HS-5 (cell line): Measurements from ENCODE around the gene HS1BP3.

Source experiments
- DNase-seq: peaks from one replicate; pipeline ENCODE4 v3.0.0-alpha.2; 2012; ENCODE audit warnings: low read depth

The HS1BP3 gene

DNA sequence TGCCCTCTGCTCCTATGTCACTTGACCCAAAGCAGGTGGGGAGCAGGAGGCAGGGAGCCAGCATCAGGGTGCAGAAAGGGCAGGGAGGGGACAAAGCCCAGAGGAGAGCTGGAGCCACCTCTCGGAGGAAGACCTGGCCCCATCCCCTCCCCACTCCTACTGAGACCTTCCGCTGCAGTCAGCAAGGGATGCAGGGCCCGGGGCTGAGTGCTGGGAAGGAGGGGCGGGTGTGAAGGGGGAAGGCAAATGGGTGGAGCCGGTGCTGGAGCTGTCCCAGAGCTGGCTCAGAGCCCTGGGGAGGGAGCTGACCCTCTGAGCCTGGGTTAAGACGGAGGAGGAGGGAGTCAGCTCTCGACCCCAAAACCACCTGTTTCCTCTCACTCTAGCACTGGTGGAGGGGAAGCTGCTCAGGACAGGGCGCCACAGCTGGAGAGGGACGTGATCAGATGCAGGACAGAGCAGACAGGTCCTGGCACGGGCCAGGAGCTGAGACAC is 33.8 kb downstream of the HS1BP3 start:
- DNase-seq = no peak

DNA sequence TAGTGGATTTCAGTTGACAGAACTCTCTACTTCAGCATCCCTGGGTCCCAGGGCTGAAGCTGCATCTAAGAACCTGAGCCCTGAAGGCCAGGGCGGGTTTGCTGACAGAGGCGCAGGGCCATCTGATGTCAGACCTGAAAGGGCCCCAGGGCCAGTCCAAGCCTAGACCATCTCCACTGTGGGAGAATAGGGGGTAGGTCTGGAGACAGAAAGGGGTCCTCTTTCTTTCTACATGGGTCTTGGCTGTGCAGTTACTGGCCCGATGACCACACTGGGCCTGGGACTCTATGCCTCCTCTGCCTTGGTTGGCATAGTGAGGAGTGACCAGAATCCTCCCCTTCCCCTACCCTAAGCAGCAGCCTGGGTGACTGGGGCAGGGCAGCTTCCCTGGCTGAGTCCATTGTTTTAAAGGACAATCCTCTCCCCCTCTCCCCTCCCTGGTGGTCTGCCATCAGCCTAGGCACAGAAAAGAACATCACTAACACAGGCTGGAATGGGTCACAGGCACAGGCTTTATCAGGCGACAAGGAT is 34.5 kb downstream of the HS1BP3 start:
- no peak for DNase-seq

DNA sequence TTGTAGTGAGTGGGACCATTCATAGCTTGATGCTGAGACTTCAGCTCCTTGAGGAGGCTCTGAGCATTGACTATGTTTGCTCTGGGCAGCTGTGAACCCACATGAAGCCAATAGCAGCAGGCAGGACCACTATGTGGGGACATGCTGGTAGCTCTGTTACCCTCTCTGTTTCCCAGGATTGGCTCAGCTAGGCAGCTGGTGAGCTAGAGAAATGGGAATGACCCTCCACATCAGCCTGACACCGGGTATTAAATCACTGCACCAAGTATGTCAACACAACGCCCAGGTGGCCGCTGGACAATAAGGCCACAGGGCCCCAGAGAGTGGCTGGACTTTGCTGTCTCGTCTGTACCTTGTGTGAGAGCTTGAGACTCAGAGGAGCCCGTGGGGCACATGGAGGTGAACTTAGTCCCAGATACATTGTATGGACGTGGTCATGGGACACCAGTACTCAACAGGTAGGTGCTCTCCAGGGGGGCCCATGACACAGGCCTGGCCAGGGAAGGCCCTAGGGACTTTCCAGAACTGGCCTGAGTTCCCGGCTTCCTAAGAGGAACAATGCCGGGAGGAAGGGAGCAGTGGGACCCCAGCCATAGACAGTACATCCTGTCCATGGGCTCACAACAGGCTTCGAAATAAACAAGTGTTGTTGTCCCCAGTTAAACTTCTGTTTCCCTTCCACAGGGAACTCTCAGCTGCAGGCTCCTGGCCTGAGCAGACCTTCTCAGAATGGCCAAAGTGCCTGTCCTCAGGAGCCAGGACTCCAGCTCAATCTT is 35.2 kb downstream of the HS1BP3 start:
- no peak for DNase-seq

DNA sequence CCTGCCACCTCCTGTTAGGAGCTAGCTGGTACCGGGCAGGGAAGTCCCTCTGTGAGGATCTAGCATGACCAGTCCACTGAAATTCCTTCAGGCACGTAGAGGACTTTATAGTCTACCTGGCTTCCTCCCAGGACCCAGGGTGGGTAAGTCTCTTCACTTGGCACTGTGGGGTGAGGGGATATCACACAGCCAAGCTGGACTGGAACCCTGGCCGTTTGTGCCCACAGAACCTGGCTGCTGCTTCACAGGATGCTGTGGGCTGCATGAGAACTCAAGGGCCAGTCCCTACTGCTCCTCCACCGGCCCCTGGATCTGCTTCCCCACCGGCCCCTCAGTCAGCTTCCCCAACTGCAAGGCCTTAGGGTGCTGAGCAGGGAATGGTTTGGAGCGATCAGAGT is 35.8 kb downstream of the HS1BP3 start:
- DNase-seq = no peak

DNA sequence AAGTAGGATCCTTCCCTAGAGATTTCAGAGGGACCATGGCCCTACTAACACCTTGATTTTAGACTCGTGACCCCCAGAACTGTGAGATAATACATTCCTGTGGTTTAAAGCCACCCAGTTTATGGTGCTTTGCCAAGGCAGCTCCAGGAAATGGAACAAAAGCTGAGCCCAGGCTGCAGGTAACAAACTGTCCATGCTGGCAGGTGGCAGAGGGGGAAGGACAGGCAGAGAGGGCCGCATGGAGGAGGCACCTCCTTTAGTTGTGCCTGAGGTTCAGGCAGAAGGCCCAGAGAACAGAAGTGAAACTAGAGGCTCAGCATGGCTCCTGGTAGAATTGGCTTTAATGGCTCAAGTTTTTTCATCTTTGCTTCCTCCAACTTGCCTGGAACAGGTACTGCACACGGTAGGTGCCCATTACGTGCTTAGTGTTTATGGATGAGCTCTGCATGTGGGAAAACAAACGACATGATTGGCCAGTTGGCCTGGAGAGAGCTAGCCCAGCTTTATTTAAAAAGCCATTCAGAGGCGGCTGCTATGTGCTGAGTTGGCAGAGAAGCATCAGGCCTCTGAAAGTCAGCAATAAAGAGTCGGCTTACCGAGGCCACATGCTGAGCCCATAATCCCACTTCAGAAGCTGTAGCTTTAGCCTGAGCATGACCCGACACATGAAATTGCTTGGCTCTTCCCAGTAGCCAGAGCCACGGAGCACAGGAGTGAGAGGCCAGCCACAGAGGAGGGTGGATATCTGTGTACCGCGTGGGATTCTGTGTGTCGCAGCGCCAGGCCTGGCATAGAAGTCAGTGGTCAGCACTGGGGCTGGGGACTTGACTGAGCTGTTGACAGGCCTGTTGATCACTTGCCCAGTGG is 36.5 kb downstream of the HS1BP3 start:
- no peak for DNase-seq

DNA sequence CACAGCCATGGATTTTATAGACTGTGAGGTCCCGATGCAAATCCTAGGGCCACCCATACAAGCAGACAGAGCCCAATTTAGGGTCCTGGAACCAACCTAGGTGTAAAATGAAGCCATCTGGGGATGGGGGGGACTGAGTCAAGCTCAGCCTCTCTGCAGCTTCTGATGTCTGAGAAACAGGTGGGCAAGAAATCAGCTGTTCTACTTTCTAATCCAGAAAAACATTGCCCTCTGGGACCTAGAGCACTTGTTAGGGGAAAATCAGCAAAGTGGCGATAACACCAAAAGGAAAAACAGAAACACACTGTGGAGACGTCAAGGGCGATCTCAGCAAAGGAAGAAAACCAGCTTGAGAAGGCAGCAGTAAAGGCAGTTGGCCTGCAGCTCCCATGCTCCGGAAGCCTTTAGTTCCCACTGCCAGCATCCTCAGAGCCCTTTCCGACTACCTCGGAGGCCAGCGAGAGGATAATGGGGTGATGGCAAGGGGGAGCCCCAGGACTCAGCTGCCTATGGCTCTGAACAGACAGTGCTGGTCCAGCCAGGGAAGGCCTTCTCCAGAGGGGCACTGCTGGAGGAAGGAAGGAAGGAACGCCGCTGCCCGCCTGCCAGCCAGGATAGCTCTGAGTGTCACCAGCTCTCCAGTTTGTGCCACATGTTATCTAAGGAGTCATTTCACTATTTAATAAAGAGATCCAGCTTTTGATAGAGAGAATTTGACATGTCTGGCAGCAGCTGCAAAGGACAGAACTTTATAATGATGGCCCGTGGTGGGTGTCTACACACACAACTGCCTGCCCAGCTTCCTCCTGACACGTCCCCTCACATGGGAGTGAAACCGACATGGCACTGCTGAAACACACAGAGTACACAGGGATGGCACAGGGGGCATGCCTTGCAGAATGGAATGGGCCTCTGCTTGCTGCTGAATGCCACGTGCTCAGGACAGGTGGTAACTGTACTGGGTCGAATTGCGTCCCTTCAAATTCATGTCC is 37.7 kb downstream of the HS1BP3 start:
- no peak for DNase-seq

DNA sequence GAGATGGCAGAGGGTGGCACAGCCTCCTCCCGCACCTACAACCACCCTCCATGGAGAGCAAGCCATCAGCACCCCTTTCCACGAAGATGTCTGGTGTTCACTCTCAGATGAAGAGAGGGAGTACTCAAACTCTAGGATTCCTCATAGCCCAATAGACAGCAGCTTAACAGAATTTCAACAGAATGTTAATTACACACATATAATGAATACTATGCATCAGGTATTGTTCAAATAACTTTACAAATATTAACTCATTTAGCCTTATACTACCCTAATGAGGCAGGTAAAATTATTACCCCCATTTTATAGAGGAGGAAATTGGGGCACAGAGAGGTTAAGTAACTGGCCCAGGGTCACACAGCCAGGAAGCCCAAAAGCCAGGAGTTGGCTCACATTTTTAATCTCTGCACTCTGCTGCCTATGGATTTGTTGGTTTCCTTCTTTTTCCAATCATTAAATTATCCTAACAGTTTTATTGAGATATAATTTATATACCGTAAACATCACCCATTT is 39.0 kb downstream of the HS1BP3 start:
- DNase-seq = no peak

DNA sequence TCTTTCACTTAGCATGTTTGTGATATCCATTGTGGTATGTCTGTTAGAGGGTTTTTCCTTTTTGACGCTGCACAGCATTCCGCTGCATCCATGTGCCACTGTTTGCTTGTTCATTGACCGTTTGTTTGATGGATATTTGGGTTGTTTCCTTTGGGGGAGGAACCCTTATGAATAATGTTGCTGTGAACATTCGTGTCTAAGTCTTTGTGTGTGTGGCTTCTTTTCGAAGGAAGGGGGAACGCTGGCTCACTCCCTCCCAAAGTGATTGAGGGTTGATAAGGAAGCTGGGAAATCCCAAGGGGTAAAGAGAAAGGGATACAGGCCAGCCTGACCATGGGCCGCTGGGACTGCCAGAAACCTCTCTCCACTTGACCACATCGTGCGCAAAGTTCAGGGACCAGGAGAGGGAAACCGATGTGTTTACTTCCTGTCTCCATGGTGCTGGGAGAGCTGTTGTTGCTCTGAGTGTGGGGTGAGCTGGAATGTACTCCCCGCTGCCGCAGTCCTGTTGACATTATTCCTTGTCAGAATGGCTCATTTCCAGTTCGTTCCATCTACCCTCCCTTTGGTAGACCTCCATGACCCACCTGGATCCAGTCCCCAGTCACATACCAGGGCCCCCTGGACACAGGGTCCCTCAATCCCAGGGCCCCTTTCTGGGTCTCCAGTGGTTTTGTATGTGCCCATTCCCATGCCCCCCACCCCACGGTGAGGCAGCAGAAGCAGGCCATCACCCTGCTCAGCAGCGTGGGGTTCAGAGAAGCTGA is 39.6 kb downstream of the HS1BP3 start:
- no peak for DNase-seq

DNA sequence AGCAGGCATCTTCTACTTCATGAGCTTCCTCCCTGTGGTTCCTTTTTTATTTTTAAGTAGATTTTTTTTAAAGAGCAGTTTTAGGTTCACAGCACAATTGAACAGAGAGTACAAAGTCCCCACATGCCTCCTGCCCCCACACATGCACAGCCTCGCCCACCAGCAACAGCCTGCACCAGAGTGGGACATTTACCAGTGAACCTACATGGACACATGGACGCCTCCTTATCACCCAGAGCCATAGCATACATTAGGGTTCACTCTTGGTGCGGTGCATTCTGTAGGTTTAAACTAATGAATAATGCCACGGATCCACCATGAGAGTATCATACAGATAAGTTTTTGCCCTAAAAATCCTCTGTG is 40.9 kb downstream of the HS1BP3 start:
- no peak for DNase-seq

DNA sequence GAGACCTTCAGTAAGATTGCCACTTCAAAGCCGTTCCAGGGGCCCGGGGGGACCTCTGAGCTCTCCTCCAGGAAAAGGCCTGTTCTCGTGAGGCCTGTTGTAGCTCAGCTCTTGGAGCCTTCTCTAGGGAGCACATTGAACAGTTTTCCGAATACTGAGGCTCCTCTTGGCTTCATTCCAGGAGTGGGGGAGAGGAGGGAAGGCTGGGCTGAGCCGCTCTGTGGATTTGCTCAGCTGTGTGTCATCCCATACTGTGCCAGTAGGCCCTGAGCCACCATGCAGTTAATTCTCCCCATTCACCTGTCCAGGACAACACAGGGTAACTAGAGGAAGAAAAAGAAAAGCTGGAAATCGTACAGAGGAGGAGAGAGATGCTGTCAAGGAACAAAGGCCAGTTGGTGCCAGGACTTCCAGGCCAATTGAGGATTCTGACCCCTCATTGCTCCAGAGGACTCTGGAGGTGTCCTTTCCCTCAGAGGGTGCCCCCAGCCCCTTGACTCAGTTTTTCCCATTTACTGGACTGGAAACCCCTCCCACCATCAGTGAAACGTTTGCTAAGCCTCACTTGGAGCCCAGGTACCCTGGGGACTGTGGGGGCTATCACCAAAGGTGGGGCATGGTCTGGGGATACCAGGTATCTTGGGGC is 41.4 kb downstream of the HS1BP3 start:
- DNase-seq = no peak

DNA sequence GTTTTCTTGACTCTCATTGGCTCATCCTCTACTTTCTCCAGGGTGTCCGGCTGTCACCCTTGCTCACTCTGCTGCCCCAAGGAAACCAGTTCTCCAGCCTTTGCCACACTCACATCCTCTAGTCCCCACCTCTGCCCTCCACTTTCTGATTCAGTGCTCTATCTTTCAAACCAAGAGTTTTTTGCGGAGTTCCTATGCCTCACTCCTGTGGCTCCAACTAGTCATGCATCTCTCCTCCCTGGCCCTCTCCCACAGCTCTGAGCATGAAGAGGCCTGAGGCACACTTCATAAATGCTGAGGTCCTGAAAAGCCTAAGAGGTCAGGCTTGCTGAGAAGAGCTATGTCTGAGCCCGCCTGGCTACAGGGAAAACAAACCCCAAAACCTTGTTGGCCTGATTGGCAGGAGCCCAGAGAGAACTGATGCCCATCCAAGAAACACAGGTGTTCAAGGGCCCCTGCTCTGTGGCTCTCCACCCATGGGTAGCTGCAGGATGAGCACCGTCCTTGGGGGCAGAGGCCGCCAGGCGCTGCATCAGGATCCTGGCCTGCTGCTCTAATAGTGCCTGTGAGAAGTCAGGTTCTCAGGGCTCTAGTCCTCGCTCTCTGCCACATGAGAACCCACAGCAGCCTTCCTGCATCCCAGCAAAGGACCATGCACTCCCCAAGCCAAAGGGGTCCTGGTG is 42.1 kb downstream of the HS1BP3 start:
- no peak for DNase-seq

DNA sequence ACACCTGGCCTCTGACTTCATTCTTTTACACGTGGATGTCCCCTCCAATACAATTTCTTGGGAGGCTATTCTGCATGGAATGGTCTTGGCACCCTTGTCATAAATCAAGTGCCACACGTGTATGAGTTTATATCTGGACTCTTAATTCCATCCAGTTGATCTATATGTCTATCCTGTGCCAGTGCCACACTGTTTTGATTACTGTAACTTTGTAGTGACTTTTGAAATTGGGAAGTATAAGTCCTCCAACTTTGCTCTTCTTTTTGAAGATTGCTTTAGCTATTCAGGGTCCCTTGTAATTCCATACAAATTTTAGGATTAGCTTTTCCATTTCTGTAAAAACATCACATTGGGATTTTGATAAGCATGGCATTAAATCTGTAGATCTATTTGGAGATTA is 43.5 kb downstream of the HS1BP3 start:
- DNase-seq = no peak

DNA sequence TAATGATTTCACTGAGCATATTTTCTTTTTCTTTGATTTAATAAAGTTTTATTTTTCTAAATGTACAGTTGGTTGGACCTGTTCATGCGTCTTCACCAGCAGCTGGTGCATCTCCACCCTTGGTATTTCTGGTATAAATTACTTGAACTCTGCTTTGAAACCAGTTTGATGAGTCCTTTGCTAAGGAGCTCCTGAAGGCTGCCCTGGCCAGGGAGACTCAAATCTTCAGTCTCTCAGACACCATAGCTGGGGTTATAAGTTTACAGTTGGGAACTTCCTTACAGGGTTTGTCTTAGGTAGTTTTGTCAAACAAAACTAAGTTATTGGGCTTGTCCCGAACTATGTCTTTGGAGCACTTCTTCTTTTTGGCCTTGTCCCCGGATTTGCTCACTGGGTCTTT is 44.7 kb downstream of the HS1BP3 start:
- DNase-seq = no peak

DNA sequence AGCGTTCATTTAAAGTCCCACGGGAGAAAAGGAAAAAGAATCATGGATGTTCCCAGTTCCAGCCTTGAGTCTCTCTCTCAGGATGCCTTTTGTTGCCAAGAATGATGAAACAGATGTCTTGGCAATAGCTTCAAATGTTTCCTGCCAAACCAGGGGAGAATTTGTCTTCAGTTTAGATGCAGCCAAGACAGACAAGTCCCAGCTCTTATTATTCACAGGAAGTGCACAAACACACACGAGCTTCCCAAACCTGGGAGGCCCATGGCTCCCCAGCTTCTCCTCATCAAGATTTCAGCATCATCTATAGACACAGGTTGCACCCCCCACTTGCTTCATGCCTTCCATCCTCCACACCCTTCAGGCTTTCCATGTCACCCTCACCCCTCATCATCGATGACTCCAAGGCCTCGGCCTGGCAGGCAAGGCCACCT is 45.9 kb downstream of the HS1BP3 start:
- no peak for DNase-seq

DNA sequence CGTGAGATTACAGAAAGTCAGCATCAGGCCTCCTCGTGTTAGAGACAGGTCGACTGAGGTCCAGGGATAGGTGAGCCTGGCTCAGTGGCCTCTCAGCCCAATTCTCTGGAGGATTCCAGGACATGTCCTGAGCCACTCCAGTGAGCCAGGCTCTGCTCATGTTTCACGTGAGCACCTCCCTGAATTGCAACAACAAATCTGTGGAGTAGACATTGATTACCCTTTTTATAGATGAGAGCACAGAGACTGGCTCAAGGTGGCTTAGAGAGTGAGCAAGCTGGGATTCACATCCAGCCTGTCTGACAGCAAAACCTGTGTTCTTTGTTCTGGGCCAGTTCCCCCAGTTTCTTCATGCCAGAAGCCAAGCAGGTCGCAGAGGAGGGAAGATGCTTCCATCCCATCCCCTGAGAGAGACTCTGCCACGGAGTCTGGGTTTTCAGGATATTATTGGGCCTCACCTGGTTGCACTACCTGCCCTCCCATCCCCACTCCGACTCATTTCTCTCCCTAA is 46.4 kb downstream of the HS1BP3 start:
- DNase-seq = no peak

DNA sequence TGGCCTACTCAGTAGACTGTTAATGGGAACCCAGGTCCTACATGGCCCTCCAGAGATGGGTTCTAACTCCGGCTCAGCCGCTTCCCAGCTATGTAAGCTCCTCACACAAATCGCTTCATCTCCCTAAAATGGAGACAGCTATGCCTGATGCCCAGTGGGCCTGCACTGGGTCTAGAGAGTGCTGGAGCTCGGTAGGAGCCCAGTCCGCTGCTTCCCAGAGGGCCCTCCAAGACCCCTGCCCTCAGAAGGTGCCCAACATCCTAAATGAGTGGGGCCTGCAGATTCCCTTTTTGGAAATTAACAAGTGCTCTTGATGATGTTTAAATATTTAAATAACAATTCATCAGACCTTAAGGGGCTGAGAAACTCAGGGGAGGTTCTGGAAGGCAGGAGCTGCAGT is 47.1 kb downstream of the HS1BP3 start:
- no peak for DNase-seq

DNA sequence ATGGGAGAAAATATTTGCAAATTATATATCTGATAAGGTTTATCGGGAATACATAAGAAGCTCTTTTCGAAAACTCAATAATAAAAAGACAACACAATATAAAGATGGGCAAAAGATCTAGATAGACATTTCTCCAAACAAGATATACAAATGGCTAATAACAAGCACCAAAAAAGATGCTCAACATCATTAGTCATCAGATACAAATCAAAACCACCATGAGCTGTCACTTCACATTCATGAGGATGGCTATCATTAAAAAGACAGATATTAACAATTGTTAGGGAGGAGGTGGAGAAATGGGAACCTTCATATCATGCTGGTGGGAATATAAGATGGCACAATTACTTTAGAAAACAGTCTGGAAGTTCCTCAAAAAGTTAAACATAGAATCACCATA is 48.1 kb downstream of the HS1BP3 start:
- no peak for DNase-seq

DNA sequence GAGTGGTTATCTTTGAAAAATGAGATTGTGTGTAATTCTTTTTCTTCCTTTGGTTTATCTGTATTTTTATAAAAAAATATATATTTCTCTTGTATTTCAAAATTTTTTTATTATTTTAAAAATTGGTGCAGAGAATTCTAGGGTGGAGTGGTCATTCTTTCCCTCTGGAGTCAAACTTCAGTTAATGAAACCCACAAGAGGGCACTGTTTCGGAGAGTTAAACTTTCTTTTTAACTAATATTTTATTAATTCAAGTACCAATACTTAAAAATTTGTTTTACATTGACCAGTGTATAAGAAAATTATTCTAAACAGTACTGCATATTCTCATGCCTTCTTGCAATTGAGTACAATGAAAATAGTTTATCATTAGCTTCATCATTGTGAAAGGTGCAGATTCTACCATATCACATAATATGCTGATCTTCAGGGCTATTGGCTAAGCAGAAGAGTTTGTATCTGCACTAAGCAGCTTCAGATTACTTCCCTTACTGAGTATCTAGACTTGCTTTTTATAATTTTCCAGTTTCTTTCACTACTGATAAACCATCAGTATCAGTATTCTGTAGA is 50.1 kb downstream of the HS1BP3 start:
- no peak for DNase-seq

DNA sequence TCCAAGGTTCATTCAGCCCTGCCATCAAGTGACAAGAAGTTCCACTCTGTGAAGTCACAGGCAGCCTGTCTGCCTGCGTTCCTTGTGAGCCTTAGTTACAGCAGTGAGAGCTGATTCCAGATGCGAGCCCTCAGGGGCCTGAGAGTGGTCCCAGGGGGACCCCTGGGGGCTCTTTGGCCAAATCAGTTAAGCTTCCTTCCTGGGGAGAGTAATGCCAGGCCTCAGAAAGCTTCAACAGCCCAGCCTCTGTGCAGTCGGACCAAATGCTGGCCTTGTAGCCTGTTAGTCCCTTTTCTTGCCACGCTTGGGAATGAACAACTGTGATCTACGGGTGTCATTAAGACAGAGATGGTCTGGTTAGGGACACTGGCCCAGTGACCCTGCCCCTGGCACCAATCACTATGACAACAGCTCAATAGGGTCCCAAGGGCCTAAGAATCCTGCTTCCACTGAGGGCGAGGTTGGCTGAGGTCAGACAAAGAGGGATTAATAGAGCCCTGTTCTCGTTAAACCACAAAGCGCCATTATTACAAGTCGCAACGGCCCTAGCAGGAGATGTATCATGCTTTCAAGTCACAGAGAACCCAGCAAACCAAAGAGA is 50.9 kb downstream of the HS1BP3 start:
- no peak for DNase-seq
